ENCODE data around the gene GABRB1.

DNA sequence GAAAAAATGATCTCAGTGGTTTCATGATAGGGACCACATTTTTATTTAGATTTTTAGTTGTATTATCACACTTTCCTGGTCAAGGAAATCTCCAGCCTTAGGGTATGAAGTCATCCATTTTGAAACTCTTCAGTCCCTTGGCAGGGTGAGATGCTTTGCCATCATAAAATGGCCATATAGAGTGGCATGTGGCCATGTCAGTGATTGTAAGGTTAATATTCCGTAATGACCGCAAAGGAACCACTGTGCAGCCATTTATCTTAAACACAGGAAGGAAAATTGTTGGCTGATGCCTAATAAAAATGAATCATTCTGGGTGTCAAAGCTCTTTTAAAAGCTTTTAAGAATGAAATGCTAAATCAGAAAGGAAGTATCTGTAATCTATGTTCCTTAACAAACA, 396.6 kb downstream of the GABRB1 start:
- no peak for TF ChIP-seq OSR1 (CRISPR knock-in tag; IDR thresholded peaks at IDR 0.05)
- TF ChIP-seq, protein P1, sequence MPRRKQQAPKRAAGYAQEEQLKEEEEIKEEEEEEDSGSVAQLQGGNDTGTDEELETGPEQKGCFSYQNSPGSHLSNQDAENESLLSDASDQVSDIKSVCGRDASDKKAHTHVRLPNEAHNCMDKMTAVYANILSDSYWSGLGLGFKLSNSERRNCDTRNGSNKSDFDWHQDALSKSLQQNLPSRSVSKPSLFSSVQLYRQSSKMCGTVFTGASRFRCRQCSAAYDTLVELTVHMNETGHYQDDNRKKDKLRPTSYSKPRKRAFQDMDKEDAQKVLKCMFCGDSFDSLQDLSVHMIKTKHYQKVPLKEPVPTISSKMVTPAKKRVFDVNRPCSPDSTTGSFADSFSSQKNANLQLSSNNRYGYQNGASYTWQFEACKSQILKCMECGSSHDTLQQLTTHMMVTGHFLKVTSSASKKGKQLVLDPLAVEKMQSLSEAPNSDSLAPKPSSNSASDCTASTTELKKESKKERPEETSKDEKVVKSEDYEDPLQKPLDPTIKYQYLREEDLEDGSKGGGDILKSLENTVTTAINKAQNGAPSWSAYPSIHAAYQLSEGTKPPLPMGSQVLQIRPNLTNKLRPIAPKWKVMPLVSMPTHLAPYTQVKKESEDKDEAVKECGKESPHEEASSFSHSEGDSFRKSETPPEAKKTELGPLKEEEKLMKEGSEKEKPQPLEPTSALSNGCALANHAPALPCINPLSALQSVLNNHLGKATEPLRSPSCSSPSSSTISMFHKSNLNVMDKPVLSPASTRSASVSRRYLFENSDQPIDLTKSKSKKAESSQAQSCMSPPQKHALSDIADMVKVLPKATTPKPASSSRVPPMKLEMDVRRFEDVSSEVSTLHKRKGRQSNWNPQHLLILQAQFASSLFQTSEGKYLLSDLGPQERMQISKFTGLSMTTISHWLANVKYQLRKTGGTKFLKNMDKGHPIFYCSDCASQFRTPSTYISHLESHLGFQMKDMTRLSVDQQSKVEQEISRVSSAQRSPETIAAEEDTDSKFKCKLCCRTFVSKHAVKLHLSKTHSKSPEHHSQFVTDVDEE (CRISPR knock-in tag; IDR thresholded peaks at IDR 0.05), result no peak
- no peak for TF ChIP-seq ZFP30 (CRISPR knock-in tag; IDR thresholded peaks at IDR 0.05)
- no peak for TF ChIP-seq ESRRG (CRISPR knock-in tag; IDR thresholded peaks at IDR 0.05)
- TF ChIP-seq CSDC2 (CRISPR knock-in tag; IDR thresholded peaks at IDR 0.05), result no peak
- TF ChIP-seq BACH2 (CRISPR knock-in tag; IDR thresholded peaks at IDR 0.05; ENCODE audit: borderline replicate concordance), result no peak
- TF ChIP-seq ZNF70 (CRISPR knock-in tag; IDR thresholded peaks at IDR 0.05), result no peak
- TF ChIP-seq ZNF8 (CRISPR knock-in tag; IDR thresholded peaks at IDR 0.05), result no peak
- TF ChIP-seq SNAI2 (CRISPR knock-in tag; IDR thresholded peaks at IDR 0.05), result no peak
- TF ChIP-seq, protein P2, sequence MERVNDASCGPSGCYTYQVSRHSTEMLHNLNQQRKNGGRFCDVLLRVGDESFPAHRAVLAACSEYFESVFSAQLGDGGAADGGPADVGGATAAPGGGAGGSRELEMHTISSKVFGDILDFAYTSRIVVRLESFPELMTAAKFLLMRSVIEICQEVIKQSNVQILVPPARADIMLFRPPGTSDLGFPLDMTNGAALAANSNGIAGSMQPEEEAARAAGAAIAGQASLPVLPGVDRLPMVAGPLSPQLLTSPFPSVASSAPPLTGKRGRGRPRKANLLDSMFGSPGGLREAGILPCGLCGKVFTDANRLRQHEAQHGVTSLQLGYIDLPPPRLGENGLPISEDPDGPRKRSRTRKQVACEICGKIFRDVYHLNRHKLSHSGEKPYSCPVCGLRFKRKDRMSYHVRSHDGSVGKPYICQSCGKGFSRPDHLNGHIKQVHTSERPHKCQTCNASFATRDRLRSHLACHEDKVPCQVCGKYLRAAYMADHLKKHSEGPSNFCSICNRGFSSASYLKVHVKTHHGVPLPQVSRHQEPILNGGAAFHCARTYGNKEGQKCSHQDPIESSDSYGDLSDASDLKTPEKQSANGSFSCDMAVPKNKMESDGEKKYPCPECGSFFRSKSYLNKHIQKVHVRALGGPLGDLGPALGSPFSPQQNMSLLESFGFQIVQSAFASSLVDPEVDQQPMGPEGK (CRISPR knock-in tag; IDR thresholded peaks at IDR 0.05; ENCODE audit: borderline replicate concordance), result no peak
- TF ChIP-seq ARNTL (CRISPR knock-in tag; IDR thresholded peaks at IDR 0.05; ENCODE audit: borderline replicate concordance, low read depth), result no peak
- TF ChIP-seq CREB5 (CRISPR knock-in tag; IDR thresholded peaks at IDR 0.05; ENCODE audit: low read depth), result no peak
- no peak for TF ChIP-seq ZNF565 (CRISPR knock-in tag; conservative IDR thresholded peaks at IDR 0.05; ENCODE audit: low read depth)

All from SK-N-SH treated with all-trans-retinoic acid at 6 μM for 48 hours (cell line).